HG03432 (cell line): ENCODE results near the gene ZHX3.

Experiments used
- ATAC-seq: cut with Tn5 transposase; IDR thresholded peaks from one replicate; pipeline ENCODE4 v1.9.1; 2021; ENCODE audit warnings: mild to moderate bottlenecking, moderate library complexity; ENCODE audit not compliant: unreplicated experiment

Gene ZHX3

GRCh38 chr20:41304424-41305079, 13.0 kb downstream of the ZHX3 start:
- no peak for ATAC-seq

DNA sequence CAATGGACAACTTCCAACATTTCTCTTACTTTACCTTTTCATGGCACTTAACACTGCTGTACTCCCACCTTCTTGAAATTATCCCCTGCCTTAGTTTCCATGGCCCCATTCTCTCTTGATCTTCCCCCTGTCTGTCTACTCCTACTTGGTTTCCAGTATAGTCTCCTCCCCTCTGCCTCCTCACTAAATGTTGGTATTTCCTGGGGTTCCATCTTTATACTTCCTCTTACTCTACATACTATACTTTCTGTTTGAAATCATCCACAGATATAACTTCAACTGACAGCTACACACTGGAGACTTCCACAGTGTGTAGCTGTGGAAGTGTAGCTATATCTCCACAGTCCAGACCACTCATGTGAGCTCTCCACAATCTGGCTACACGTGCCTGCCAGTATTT, 13.5 kb downstream of the ZHX3 start:
- ATAC-seq = no peak

- no peak for ATAC-seq
Observed at GRCh38 chr20:41300886-41301285, 16.6 kb downstream of the ZHX3 start.

- ATAC-seq = no peak
Observed at GRCh38 chr20:41300383-41300782, 17.1 kb downstream of the ZHX3 start.

DNA sequence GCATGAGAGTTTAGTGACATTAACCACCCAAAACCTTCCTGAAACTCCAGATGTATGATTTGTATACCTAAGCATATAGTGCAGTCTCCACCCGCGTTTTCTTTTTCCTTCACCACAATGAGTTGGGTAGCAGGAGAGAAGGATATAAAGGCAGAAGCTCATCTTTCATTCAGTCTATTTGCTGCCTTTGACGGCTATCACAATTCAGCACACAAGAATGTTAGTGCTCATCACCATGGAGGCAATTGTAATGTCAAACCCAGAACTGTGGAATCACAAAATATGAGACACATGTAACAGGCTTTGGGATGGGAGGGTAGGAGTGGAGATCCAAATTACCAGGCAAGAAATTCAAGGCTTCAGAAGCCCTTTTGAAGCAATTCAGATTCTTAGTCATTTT, 17.6 kb downstream of the ZHX3 start:
- ATAC-seq = no peak

GRCh38 chr20:41293269-41294037, 24.1 kb downstream of the ZHX3 start:
- ATAC-seq = no peak

GRCh38 chr20:41290804-41291389, 26.6 kb downstream of the ZHX3 start:
- ATAC-seq = no peak

GRCh38 chr20:41287327-41287726, 30.2 kb downstream of the ZHX3 start:
- no peak for ATAC-seq

DNA sequence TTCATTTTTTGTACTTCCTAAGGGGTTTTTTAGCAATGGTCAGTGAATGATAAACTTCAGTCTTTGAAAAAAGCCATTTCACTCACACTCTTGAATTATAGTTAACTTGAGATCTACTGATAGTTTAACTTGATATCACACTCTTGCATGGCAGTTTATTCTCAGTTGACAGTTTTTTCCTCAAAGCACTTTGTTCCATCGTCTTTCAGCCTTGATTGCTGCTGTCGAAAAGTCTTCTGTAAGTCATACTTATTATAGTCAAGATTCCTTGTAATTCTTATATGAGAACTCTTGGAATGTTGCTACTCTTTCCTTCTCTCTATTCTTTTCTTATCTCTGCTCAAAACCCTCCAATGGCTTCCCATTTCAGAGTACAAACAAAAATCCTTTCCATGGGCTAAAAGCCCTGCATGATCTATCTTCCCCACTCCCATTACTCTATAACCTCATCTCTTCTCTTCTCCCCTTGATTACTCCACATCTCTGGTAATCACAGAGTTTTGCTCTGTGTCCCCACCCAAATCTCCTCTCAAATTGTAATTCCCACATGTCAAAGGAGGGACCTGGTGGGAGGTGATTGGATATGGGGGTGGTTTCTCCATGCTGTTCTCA, 31.2 kb downstream of the ZHX3 start:
- no peak for ATAC-seq

GRCh38 chr20:41279546-41280225, 37.8 kb downstream of the ZHX3 start:
- ATAC-seq = no peak

- ATAC-seq = no peak
Observed at GRCh38 chr20:41278936-41279335, 38.6 kb downstream of the ZHX3 start.

GRCh38 chr20:41277049-41277448, 40.5 kb downstream of the ZHX3 start:
- no peak for ATAC-seq

DNA sequence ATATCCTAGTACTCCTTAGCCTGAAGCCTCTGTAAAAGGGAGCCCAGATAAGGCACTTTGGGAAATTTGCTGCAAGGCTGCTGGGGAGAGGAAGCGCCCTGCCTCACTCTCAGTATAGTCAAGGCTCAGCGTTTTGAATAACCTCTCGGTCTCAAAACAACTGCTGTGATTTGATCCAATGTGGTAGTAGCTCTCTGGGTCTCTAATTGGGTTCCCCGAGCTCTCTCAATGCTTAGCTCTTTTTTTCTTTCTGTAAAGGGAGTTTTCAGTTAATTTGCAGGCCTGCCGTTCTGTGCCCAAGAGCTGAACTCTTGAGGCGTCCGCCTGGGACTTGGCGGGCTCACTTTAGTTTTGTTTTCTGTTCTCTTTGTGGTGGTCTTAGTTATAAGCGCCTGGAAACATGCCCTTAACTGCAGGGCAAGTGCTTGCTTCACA, 41.2 kb downstream of the ZHX3 start:
- no peak for ATAC-seq

- ATAC-seq = no peak
Observed at GRCh38 chr20:41275301-41275731, 42.2 kb downstream of the ZHX3 start.

- ATAC-seq = no peak
Observed at GRCh38 chr20:41274152-41274551, 43.4 kb downstream of the ZHX3 start.

DNA sequence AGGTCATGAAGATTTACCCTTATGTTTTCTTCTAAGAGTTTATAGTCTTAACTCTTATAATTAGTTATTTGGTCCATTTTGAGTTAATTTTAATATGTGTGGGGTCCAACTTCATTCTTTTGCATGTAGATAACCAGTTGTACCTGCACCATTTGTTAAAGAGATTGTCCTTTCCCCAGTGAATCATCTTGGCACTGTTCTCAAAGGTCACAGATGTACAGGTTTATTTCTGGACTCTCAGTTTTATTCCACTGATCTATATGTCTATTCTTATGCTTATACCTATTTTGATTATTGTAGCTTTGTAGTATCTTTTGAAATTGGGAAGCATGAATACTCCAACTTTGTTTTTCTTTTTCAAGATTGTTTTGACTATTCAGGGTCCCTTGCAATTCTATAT, 44.1 kb downstream of the ZHX3 start:
- no peak for ATAC-seq

- ATAC-seq = no peak
Observed at GRCh38 chr20:41272339-41272738, 45.2 kb downstream of the ZHX3 start.

- ATAC-seq = no peak
Observed at GRCh38 chr20:41268917-41269652, 48.4 kb downstream of the ZHX3 start.

DNA sequence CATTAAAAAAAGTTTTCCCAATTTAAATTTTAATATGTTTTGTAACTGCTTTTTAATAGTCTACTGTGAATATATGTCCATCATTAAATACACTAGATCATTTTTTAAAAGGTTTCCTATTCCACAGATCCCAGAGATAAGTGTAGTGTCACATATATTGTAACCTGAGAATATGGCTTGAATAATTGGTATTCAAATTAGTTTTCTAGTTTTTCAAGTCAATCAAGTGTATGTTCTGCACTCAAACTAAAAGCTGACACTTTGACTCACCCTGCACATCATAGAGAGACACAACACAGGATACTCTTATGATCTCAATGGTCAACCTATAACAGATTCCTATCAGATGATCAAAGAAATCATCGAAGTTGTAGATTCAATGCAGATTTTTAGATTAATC, 49.1 kb downstream of the ZHX3 start:
- ATAC-seq = no peak

DNA sequence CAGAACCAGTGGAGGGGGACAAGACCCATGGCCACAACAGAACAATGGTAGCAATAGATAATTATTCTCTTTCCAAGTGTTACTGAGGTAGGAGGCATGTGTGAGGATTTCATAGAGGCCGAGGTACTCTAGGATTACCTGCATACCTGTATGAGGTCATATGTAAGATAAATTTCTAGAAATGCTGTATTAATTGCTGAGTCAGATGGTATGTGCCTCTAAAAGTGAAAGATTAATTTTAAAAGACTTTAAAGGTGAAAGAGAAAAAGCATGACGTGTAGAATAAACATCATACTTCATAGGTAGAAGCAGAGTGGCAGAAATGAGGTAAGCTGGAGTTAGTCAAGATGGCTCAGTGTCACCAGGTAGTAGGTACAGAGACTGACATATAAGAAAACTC, 51.6 kb downstream of the ZHX3 start:
- no peak for ATAC-seq
